ENCODE data around the gene KLHL17. TPM values are rescaled to one million over a fixed set of nuclear protein-coding genes. Genes with fewer than 3 reads are reported as not detected.

The KLHL17 gene
- total RNA-seq, 1 experiment from 2014 or later, result 41.4 TPM

GRCh38 chr1:944341-945325, 15.8 kb upstream of the KLHL17 start:
- H3K56ac ChIP-seq (ENCODE audit: insufficient read length, low read depth, low read length), result no peak overlapping the region
- no peaks in the 10 kb centered on the region for H3K9me3 ChIP-seq (ENCODE audit: control insufficient read depth, low read depth, low read length)
- no peak overlapping the region for H2BK15ac ChIP-seq (ENCODE audit: low read depth, low read length)
- Mint-ChIP-seq H3K27me3 (ENCODE audit: low read depth) (peaks cover 30% of the 10 kb centered on the region), H3K9me3 (no peaks in the 10 kb centered on the region), H3K4me1 (peaks cover 0 to 18% of the 10 kb centered on the region in 2 experiments; a peak in 2 of 4 replicates), H3K36me3 (ENCODE audit: insufficient read depth in 1 of 3, low read depth in 3 of 3) (peaks cover 17 to 49% (median 38%) of the 10 kb centered on the region in 3 experiments; a peak in 6 of 7 replicates), H3K4me3 (peak overlapping the region; percentile 17 to 19; a peak in 1 of 5 replicates), H3K27ac (no peak overlapping the region; a peak in 1 of 7 replicates)
- no peak overlapping the region for H3K9ac ChIP-seq (ENCODE audit: extremely low read depth, insufficient read length, low read length)
- H3K79me1 ChIP-seq (ENCODE audit: insufficient read depth, low read depth, low read length, poor library complexity, severe bottlenecking), result no peaks in the 10 kb centered on the region
- no peak overlapping the region for H3K14ac ChIP-seq (ENCODE audit: insufficient read depth, low read length)
- no peak overlapping the region for H3T11ph ChIP-seq (ENCODE audit: low read length)
- H3K23me2 ChIP-seq (ENCODE audit: insufficient read length, low read depth, low read length, poor library complexity, severe bottlenecking), result peaks cover 6% of the 10 kb centered on the region
- H3K27ac ChIP-seq (ENCODE audit: insufficient read length, low read depth, low read length), result no peak overlapping the region
- no peak overlapping the region for H2BK5ac ChIP-seq (ENCODE audit: insufficient read length, low read length)
- no peaks in the 10 kb centered on the region for H3K79me2 ChIP-seq (ENCODE audit: insufficient read depth, low read length)
- no peak overlapping the region for H3K4me2 ChIP-seq (ENCODE audit: insufficient read depth, insufficient read length, low read length)
- WGBS (ENCODE audit: extremely low coverage, insufficient read length, low lambda C conversion rate), result no CpG with 5 or more reads among the region's 28 CpGs
- TF ChIP-seq, protein P1, sequence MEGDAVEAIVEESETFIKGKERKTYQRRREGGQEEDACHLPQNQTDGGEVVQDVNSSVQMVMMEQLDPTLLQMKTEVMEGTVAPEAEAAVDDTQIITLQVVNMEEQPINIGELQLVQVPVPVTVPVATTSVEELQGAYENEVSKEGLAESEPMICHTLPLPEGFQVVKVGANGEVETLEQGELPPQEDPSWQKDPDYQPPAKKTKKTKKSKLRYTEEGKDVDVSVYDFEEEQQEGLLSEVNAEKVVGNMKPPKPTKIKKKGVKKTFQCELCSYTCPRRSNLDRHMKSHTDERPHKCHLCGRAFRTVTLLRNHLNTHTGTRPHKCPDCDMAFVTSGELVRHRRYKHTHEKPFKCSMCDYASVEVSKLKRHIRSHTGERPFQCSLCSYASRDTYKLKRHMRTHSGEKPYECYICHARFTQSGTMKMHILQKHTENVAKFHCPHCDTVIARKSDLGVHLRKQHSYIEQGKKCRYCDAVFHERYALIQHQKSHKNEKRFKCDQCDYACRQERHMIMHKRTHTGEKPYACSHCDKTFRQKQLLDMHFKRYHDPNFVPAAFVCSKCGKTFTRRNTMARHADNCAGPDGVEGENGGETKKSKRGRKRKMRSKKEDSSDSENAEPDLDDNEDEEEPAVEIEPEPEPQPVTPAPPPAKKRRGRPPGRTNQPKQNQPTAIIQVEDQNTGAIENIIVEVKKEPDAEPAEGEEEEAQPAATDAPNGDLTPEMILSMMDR (conservative IDR thresholded peaks at IDR 0.05), result no peak
- DNase-seq, result no peak
- no peak overlapping the region for H3K18ac ChIP-seq (ENCODE audit: insufficient read length, low read depth, low read length)
- H4K5ac ChIP-seq (ENCODE audit: insufficient read length, low read depth, low read length), result no peak overlapping the region
- H2BK12ac ChIP-seq (ENCODE audit: insufficient read length, low read depth, low read length), result no peak overlapping the region
- no peak overlapping the region for H4K91ac ChIP-seq (ENCODE audit: insufficient read length, low read depth, low read length)
- no peak overlapping the region for H2BK120ac ChIP-seq (ENCODE audit: low read depth, low read length, poor library complexity, severe bottlenecking)
- no peak overlapping the region for H2AFZ ChIP-seq (ENCODE audit: low read length)
- no peak overlapping the region for H4K8ac ChIP-seq (replicated peaks; ENCODE audit: insufficient read length, low read depth, low read length)
- H3K23ac ChIP-seq (ENCODE audit: insufficient read length, low read depth, low read length), result no peak overlapping the region
- peaks cover 22% of the 10 kb centered on the region for H3K27me3 ChIP-seq (ENCODE audit: insufficient read depth, low read length)
- no peaks in the 10 kb centered on the region for H3K4me1 ChIP-seq (ENCODE audit: insufficient read depth, low read length)
- no peak overlapping the region for H2BK20ac ChIP-seq (ENCODE audit: low read depth, low read length, poor library complexity, severe bottlenecking)
- no peaks in the 10 kb centered on the region for H4K20me1 ChIP-seq (ENCODE audit: control insufficient read depth, insufficient read depth, insufficient read length)
- H3K4ac ChIP-seq (ENCODE audit: low read depth, low read length), result no peak overlapping the region
- no peak overlapping the region for H2AK5ac ChIP-seq (ENCODE audit: insufficient read length, low read length)

All from H9 (cell line).